ENCODE data around the gene SPIC.
A peak's percentile ranks its signal among the peaks of the same experiment; 100 is the strongest.
"Not testable (repeated sequence)": the region's sequence is repeated elsewhere in the genome, so short reads cannot be mapped to it uniquely, and the experiment has no call there.

SPIC gene

GRCh38 chr12:101474711-101475386 lies at the start of gene SPIC:
Gene SPIC (plus strand): TSS chr12:101475336. CDS start chr12:101476905, 1,569 bp downstream.
- DNase-seq (ENCODE audit: low read depth in 3 of 3) = no peak

- no peak for DNase-seq (ENCODE audit: low read depth in 3 of 3)
Observed at GRCh38 chr12:101430456-101430855, 44.7 kb upstream of the SPIC start.

GRCh38 chr12:101436136-101436535 lies 39.0 kb upstream of the SPIC start:
- no peak for DNase-seq (ENCODE audit: low read depth in 3 of 3)

GRCh38 chr12:101439236-101439635 lies 35.9 kb upstream of the SPIC start:
- no peak for DNase-seq (ENCODE audit: low read depth in 3 of 3)

GRCh38 chr12:101441461-101442224 lies 33.5 kb upstream of the SPIC start:
- DNase-seq (ENCODE audit: low read depth in 3 of 3) = no peak

- DNase-seq (ENCODE audit: low read depth in 3 of 3) = no peak
Observed at GRCh38 chr12:101455685-101456084, 19.5 kb upstream of the SPIC start.

- no peak for DNase-seq (ENCODE audit: low read depth in 3 of 3)
Observed at GRCh38 chr12:101459642-101460346, 15.3 kb upstream of the SPIC start.

- no peak for DNase-seq (ENCODE audit: low read depth in 3 of 3)
Observed at GRCh38 chr12:101468948-101469347, 6.2 kb upstream of the SPIC start.

- no peak for DNase-seq (ENCODE audit: low read depth in 3 of 3)
Observed at GRCh38 chr12:101470939-101471338, 4.2 kb upstream of the SPIC start.

GRCh38 chr12:101471878-101472277 lies 3.3 kb upstream of the SPIC start:
- not testable (repeated sequence) for DNase-seq (ENCODE audit: low read depth in 3 of 3)

GRCh38 chr12:101474248-101474647 lies 888 bp upstream of the SPIC start:
- DNase-seq (ENCODE audit: low read depth in 3 of 3) = no peak

GRCh38 chr12:101475751-101476305 lies 692 bp downstream of the SPIC start:
- DNase-seq (ENCODE audit: low read depth in 3 of 3) = no peak

GRCh38 chr12:101480849-101481248 lies 5.7 kb downstream of the SPIC start:
- no peak for DNase-seq (ENCODE audit: low read depth in 3 of 3)

- DNase-seq (ENCODE audit: low read depth in 3 of 3) = no peak
Observed at GRCh38 chr12:101485021-101485420, 9.9 kb downstream of the SPIC start.

GRCh38 chr12:101488469-101488868 lies 13.3 kb downstream of the SPIC start:
- DNase-seq (ENCODE audit: low read depth in 3 of 3) = no peak

GRCh38 chr12:101490286-101490920 lies 15.3 kb downstream of the SPIC start:
- peak in 1 of 3 experiments; percentile 2 for DNase-seq (ENCODE audit: low read depth in 3 of 3)

- DNase-seq (ENCODE audit: low read depth in 3 of 3) = no peak
Observed at GRCh38 chr12:101491329-101491728, 16.2 kb downstream of the SPIC start.

GRCh38 chr12:101493556-101493955 lies 18.4 kb downstream of the SPIC start:
- DNase-seq (ENCODE audit: low read depth in 3 of 3) = no peak

- no peak for DNase-seq (ENCODE audit: low read depth in 3 of 3)
Observed at GRCh38 chr12:101498252-101498651, 23.1 kb downstream of the SPIC start.

- DNase-seq (ENCODE audit: low read depth in 3 of 3) = no peak
Observed at GRCh38 chr12:101501410-101501995, 26.4 kb downstream of the SPIC start.

- no peak for DNase-seq (ENCODE audit: low read depth in 3 of 3)
Observed at GRCh38 chr12:101521136-101521535, 46.0 kb downstream of the SPIC start.

All from stimulated activated CD4-positive, alpha-beta T cell treated with anti-CD3 and anti-CD28 coated beads, TNF-alpha, amount 100 ng/mL, for 24 hours (primary cell).